ENCODE results near the gene PKD2L1. TPM values are rescaled to one million over a fixed set of nuclear protein-coding genes. Genes with fewer than 3 reads are reported as not detected.

PKD2L1 gene
- polyA plus RNA-seq, 1 experiment, result not detected

DNA sequence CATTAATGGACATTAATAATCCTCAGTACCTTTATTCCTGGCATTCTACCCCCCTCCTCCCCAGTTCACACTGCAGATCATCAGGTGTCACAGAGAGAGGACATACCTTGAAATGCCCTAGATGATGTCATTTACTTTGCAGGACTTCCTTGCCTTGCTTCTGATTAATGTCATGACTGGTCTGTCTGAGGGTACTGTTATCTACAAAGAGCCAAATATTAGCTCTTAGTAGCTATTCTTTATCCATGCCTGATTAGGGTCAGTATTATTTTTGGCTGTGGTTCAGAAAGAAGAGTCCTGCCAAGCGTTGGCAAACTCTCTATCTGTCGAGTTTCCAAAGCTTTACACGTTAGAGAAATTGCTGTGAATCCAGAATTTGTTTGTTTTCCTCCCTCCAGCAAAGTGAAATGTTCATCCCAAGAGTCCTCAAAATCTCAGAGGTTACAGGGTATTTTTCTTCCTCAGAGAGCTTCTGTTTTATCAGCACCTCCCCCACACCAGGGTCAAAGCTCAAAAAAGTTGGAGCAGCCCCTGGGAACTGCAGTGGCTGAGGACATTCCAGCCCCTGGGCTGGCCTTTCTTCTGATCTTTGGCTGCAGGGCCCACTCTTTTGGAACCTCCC lies 29.6 kb upstream of the PKD2L1 start:
- no peak for DNase-seq (ENCODE audit: low read depth)
- POLR2A ChIA-PET, result no interaction called here
- H3K36me3 ChIP-seq (ENCODE audit: control insufficient read depth, insufficient read depth, low read length), result peaks cover 12% of the 10 kb centered on the region

DNA sequence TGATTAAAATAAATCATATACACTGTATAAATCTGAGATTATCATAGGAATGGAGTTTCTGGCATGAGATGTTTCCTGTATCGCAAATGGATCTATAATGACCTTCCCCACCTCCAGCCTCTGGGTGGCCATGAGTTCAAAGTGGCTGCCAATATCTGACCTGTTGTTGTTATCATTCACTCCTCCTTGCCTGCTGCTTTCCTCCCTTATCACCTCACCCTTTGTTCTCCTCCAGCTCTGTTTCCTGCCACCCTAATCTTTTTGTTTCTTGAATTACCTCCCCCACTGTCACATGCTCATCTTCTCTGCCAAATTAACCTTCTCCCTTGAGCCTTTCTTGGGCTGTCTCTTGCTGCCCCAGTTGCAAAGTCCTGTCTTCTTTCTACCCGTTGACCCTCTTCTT lies 29.0 kb upstream of the PKD2L1 start:
- Histone ChIP-seq H3K36me3 (ENCODE audit: control insufficient read depth, insufficient read depth, low read length) (peaks cover 14% of the 10 kb centered on the region), H3K4me3 (ENCODE audit: low read depth, low read length) (no peak overlapping the region), H3K27me3 (ENCODE audit: control insufficient read depth, insufficient read depth, low read length) (no peaks in the 10 kb centered on the region)
- ChIA-PET CTCF (no interaction called here), POLR2A (no interaction called here)
- TF ChIP-seq, protein P1, sequence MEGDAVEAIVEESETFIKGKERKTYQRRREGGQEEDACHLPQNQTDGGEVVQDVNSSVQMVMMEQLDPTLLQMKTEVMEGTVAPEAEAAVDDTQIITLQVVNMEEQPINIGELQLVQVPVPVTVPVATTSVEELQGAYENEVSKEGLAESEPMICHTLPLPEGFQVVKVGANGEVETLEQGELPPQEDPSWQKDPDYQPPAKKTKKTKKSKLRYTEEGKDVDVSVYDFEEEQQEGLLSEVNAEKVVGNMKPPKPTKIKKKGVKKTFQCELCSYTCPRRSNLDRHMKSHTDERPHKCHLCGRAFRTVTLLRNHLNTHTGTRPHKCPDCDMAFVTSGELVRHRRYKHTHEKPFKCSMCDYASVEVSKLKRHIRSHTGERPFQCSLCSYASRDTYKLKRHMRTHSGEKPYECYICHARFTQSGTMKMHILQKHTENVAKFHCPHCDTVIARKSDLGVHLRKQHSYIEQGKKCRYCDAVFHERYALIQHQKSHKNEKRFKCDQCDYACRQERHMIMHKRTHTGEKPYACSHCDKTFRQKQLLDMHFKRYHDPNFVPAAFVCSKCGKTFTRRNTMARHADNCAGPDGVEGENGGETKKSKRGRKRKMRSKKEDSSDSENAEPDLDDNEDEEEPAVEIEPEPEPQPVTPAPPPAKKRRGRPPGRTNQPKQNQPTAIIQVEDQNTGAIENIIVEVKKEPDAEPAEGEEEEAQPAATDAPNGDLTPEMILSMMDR (IDR thresholded peaks at IDR 0.05; ENCODE audit: insufficient read depth, low read depth, low read length), result no peak
- DNase-seq (ENCODE audit: low read depth), result no peak

More for the DNA sequence above, 29.6 kb upstream of the PKD2L1 start:
- TF ChIP-seq, protein P1 (IDR thresholded peaks at IDR 0.05; ENCODE audit: insufficient read depth, low read depth, low read length), result no peak
- CTCF ChIA-PET, result interaction anchor here (0.6 kb wide), 1 partner anchor 123 kb away, joined by 3 read pairs; no protein-coding TSS in a partner anchor
- H3K4me3 ChIP-seq (ENCODE audit: low read depth, low read length), result no peak overlapping the region
- H3K27me3 ChIP-seq (ENCODE audit: control insufficient read depth, insufficient read depth, low read length), result no peaks in the 10 kb centered on the region

DNA sequence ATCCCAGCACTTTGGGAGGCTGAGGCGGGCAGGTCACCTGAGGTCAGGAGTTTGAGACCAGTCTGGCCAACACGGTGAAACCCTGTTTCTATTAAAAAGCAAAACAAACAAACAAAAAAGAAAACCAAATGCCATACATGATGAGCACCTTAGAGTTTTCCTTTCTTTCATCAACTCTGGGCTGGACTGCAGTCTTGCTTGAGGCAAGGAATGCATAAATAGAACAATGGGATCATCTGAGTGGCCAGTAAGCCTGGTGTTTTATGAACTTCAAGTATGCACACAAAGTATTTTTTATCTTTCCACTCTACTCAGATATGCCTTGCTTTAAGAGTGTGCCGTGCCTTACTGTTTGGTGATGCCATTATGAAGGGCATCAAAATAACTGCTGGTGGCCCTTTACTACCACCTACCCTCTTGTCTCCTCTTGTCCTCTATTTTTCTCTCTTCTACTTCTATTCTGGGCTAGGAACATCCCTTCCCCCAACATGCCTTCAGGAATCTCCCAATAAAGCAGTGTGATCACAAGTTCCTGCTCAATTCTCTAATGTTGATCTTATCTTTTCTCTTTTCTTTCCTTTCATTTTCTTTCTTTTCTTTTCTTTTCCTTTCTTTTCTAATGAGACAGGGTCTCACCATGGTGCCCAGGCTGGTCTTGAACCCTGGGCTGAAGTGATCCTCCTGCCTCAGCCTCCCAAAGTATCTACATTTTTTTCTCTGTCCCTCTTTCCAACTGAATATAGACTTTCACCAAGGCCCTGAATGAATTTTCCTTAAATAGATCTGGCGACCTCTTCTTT lies 27.2 kb upstream of the PKD2L1 start:
- ChIA-PET CTCF (no interaction called here), POLR2A (no interaction called here)
- DNase-seq (ENCODE audit: low read depth), result no peak
- TF ChIP-seq, protein P1 (IDR thresholded peaks at IDR 0.05; ENCODE audit: insufficient read depth, low read depth, low read length), result no peak
- Histone ChIP-seq H3K4me3 (ENCODE audit: low read depth, low read length) (no peak overlapping the region), H3K27me3 (ENCODE audit: control insufficient read depth, insufficient read depth, low read length) (no peaks in the 10 kb centered on the region), H3K36me3 (ENCODE audit: control insufficient read depth, insufficient read depth, low read length) (peaks cover 18% of the 10 kb centered on the region)

DNA sequence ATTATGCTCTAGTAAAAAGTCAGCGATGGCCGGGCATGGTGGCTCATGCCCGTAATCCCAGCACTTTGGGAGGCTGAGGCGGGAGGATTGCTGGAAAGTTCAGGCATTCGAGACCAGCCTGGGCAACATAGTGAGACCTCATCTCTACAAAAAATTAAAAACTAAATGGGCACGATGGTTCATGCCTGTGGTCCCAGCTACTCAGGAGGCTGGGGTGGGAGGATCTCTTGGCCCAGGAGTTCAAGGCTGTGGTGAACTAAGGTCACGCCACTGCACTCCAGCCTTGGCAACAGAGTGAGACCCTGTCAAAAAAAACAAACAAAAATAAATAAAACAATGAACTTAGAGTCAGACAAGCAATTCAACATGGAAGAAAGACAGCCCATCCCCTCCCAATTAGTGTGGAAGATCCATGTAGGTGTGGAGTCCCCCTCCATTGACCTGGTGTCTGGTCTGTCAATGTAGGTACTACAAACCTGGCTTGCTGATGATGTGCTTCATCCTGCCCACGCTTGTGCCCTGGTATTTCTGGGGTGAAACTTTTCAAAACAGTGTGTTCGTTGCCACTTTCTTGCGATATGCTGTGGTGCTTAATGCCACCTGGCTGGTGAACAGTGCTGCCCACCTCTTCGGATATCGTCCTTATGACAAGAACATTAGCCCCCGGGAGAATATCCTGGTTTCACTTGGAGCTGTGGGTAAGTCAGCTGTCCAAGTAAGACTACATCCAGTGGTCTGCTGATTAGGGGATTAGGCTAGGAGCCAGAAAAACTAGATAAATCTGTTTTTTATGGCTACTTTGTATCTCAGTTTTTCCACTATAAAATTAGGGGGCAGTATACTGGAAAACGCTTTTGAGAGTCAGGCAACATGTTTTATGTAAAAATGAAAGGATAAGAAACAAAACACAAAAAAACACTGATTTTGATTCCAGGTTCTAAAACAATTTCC lies 26.3 kb upstream of the PKD2L1 start:
- H3K4me3 ChIP-seq (ENCODE audit: low read depth, low read length), result no peak overlapping the region
- CTCF ChIA-PET, result no interaction called here
- peaks cover 17% of the 10 kb centered on the region for H3K36me3 ChIP-seq (ENCODE audit: control insufficient read depth, insufficient read depth, low read length)
- no peak for DNase-seq (ENCODE audit: low read depth)
- POLR2A ChIA-PET, result interaction anchor here (0.6 kb wide), 1 partner anchor 22 kb away, joined by 5 read pairs; no protein-coding TSS in a partner anchor
- no peaks in the 10 kb centered on the region for H3K27me3 ChIP-seq (ENCODE audit: control insufficient read depth, insufficient read depth, low read length)
- TF ChIP-seq, protein P1 (IDR thresholded peaks at IDR 0.05; ENCODE audit: insufficient read depth, low read depth, low read length), result no peak

DNA sequence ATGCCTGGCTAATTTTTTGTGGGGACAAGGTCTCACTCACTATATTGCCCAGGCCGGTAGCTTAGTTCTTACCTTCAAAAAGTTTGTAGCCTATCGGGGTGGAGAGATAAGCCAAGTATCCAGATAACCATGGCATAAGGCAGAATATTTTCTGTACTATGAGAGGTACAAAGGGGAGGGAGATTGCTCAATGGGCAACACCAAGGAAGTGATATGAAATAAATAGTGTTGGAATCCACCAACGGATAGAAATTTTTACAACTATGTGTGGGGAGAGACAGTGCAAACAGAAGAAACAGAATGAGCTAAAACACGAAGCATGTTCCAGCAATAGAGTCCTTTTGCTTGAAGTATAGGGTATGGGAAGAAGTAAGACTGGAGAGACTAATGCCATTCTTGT lies 25.1 kb upstream of the PKD2L1 start:
- POLR2A ChIA-PET, result no interaction called here
- H3K27me3 ChIP-seq (ENCODE audit: control insufficient read depth, insufficient read depth, low read length), result no peaks in the 10 kb centered on the region
- no peak for DNase-seq (ENCODE audit: low read depth)
- H3K36me3 ChIP-seq (ENCODE audit: control insufficient read depth, insufficient read depth, low read length), result peaks cover 14% of the 10 kb centered on the region
- no peak overlapping the region for H3K4me3 ChIP-seq (ENCODE audit: low read depth, low read length)
- CTCF ChIA-PET, result no interaction called here
- TF ChIP-seq, protein P1 (IDR thresholded peaks at IDR 0.05; ENCODE audit: insufficient read depth, low read depth, low read length), result no peak
